HG03025 (cell line): Measurements from ENCODE around the gene ABHD12B.
"Not testable (repeated sequence)": the region's sequence is repeated elsewhere in the genome, so short reads cannot be mapped to it uniquely, and the experiment has no call there.

Experiments used
- ATAC-seq: cut with Tn5 transposase; IDR thresholded peaks from one replicate; pipeline ENCODE4 v1.9.1; 2021; ENCODE audit warnings: mild to moderate bottlenecking, moderate library complexity; ENCODE audit not compliant: unreplicated experiment, low FRiP score

Gene ABHD12B

DNA sequence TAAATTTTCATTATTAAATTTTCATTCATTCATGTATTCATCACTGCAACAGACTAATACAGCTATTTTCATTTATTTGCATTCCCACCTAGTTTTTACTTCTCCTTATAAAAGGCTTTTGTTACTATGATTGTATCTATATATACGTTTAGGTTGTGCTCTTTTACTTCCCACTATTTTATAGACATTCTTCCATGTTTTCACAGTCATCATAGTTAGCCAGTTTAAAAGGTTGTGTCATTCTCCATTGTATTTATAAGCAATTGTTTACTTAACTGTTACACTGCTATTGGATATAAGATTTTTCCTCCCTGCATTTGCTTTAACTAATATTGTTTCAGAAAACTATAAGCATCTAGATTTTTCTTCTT lies 12.0 kb downstream of the ABHD12B start:
- no peak for ATAC-seq

DNA sequence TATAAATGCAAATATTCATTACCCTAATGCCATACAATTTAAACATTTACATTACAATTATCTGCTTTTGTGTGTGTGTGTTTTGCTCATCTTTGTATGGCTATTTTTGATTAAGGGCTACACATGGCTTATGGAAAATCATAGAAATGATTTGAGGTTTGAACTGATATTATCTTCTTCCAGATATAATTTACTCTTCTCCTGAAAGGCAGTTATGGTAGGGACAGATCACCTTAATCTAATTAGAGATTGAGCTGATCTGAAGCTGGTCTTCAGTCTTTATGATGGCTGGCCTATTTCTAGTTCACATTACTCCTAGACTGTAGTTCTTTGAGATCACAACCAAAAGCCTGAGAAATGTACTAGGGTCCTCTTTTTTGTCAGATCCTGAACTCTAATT lies 15.6 kb downstream of the ABHD12B start:
- ATAC-seq: no peak

DNA sequence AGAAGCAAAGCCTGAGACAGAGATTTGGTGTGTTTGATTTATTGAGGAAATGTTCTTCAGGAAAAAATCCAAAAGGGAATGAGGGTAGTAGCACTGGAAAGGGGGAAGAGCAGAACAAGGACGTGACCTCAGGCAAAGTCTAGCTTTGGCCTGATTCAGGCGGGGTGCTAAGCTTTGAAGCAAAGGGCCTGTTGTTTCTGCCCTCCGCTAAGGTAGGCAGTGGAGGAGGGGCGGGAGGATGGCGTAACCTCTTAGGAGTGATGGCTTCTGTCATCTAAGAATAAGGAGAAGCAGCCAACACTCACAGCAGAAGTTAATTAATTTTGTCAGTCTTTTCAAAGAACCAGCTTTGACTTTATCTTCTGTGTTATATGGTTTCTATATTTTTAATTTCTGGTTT lies 20.4 kb downstream of the ABHD12B start:
- ATAC-seq: no peak

DNA sequence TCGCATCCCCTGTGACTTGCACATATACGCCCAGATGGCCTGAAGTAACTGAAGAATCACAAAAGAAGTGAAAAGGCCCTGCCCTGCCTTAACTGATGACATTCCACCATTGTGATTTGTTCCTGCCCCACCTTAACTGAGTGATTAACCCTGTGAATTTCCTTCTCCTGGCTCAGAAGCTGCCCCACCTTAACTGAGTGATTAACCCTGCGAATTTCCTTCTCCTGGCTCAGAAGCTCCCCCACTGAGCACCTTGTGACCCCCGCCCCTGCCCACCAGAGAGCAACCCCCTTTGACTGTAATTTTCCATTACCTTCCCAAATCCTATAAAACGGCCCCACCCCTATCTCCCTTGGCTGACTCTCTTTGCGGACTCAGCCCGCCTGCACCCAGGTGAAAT lies 24.6 kb downstream of the ABHD12B start:
- not testable (repeated sequence) for ATAC-seq

DNA sequence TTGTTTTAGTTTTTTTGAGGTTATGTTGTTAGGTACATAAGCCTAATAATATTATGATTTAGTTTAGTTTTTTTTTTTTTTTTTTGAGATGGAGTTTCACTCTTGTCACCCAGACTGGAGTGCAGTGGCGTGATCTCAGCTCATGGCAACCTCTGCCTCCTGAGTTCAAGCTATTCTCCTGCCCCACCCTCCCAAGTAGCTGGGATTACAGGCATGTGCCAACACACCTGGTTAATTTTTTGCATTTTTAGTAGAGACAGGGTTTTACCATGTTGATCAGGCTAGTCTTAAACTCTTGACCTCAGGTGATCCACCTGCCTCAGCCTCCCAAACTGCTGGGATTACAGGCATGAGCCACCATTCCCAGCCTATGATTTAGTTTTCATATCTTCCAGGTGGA lies 25.2 kb downstream of the ABHD12B start:
- not testable (repeated sequence) for ATAC-seq

DNA sequence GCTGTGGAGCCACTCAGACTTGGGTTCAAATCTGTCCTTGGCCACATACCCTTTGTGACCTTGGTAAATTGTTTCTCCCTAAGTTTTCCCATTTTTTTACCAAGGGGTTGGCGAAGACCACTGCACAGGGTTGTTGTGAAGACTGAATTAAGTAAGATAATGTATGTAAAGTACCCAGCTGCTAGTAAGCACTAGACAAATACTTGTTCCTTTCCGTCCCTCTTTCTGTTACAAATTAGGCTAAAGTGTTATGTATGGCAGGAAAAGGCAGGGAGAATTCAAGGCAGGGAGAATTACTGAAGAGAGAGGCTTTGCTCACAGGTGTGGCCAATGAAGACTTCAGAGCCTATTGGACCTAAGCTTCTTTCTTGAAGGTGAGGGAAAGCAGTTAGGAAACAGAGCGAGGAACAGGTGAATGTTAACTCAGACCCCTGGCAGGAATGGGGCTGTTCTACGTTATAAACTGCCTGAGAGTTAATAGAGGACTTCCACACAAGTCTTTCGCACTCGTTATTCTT lies 25.9 kb downstream of the ABHD12B start:
- no peak for ATAC-seq

DNA sequence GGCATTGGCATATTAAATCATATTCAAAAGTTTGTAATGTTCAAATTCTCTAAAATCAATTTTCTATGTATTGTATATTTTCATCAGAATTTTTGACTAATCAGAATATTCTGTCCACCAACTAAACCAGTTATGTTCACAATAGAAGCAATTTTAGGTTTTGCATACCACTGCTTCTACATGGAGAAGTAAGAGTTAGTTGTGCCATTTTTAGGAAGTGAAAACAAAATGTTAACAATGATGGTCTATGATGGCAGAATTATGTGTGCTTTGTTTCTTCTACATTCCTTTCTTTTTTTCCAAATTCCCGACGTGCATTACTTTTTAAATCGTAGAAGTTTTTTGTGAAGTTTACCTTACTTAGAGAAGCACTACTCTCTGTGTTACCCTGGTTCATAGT lies 29.5 kb downstream of the ABHD12B start:
- ATAC-seq: no peak

DNA sequence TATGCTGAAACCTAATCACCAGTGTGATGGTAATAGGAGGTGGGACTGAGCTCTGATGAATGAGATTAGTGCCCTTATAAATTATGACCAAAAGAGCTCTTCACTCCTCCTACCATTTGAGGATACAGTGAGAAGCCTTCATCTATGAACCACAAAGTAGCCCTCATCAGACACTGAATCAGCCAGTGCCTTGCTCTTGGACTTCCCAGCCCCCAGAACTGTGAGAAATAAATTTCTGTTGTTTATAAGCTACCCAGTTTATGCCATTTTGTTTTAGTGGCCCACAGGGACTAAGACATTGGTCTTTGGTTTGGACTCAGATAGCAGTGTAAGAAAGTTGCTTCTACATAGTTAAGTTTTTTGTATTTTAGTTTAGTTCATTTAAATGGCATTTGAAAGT lies 32.9 kb downstream of the ABHD12B start:
- ATAC-seq: no peak

DNA sequence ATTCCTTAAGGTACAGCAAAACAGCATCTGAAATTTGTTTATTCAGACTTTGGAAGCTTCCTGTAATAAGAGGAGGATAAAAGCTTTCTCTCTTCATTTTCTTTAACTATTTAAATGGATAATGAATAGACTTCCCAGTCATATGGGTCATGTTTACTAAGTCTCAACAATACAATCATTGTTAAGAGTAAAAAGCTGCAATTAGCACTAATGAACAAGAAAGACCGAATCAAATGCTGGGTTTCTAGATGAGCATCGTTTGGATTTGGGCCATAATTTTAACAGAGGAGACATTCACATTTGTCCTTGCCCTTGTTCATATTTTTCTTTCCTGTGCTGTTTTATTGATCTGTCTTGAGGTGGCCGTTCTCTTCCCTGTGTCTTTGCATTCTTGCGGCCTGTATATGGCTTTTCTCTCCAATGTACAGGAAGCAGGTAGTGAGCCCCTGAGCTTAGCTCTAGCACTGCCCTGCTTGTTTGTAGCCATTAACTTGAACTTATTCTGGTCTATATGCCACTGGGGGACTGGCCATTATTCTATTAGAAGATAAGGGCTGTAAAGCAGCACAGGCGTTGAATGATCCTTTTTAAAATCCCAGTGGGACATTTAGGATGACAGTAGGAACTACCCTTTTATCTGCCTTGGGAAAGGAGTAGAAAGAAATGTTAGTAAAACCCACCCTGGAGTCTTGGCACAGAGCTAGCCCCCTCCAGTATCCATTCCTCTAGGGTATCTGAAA lies 34.6 kb downstream of the ABHD12B start:
- no peak for ATAC-seq

DNA sequence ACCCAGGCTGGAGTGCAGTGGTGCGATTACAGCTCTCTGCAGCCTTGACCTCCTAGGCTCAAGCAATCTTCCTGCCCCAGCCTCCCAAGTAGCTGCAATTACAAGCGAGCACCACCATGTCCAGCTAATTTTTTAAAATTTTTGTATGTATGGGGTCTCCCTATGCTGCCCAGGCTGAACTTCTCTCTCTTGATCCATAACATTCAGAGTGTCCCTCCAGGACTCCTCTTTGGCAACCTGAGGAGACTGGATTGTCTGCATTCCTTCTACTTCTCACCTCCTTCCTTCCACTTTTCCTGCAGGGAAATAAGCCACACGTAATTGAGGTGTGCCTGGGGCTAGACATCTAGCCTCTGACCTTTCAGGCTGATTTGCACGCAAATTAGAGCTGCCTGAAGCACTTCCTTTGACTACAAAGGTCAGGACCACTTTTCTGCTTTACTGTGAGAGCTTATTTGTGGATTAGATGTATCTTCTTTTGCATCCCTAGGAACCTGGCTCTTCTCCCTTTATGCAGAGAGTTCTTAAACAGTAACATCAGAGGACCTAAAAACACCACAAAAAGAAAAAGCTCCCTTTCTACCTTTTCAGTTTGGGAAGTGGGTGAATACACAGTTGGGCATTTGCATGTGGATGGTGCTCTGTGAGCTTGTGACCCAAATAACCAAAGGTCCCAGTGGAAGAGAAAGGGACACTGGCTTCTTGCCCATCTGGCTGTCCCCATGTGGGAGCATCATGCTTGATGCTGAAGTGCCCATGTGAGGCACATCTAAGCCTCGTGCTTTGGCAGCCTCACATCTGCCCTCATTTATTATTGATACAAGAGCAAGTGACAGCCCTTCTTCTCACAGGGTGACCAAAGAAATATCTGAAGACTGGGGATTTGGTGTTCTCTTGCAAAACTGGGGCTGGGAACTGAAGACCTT lies 38.9 kb downstream of the ABHD12B start:
- no peak for ATAC-seq

DNA sequence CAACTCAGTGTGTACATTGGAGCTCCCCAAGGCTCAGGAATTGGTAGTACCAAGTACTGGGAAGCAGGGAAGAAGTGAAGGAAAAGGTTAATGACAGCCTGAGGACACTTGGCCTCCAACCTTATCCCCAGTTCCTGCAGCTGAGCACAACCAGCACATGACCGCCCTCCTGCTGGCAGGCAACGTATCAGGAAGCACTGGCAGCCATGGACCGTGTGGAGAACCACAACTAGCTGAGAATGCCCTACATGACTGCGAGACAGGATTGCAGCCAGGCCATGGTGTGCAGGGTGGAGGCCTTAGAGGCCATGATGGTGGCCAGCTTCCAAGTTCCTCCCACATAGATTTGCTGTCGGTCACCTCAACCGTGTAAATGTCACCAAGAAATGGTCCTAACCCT lies 45.6 kb downstream of the ABHD12B start:
- no peak for ATAC-seq

DNA sequence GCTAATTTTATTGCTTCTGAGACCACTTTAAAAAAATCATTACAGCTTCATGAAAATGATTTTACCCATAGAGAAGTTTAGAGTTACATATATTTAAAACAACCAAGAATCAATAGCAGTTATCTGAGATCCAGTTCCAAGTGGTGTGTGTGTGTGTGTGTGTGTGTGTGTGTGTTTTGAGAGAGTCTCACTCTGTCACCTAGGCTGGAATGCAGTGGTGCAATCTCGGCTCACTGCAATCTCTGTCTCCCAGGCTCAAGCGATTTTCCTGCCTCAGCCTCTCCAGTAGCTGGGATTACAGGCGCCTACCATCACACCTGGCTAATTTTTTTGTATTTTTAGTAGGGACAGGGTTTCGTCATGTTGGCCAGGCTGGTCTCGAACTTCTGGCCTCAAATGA lies 47.7 kb downstream of the ABHD12B start:
- not testable (repeated sequence) for ATAC-seq

DNA sequence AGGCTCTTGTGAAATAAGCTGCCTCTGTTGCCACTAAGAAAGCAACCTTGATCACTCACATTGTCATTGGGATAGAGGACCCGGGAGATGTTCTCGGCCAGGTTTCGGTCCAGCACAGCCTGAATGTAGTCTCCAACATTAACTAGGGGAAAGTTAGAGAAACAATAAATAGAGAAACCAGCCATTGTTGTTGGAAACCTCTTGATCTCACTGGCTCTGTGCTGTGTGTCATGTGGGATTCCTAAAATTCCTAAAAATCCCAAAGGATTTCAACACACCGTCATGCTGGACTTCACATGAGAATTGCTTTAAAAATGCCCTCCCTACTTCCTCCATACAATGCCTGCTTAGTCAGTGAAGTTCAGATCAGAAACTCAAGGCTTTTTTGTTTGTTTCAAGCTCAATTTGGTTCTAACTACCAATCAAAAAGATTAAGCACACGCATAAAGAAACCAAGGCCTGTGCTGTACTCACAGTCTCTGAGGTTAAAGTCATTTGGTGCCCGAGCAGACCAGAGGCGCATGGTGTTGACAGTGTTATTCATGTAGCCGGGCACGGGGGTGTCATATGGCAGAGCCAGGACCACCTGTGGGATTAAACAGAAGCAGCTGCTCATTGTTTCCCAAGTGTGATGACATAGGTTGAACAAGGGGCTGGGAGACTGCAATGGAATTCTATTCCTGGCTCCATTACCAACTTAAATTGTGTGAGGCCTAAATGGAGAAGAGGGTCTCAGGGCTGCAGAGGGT lies 48.8 kb downstream of the ABHD12B start:
- no peak for ATAC-seq

DNA sequence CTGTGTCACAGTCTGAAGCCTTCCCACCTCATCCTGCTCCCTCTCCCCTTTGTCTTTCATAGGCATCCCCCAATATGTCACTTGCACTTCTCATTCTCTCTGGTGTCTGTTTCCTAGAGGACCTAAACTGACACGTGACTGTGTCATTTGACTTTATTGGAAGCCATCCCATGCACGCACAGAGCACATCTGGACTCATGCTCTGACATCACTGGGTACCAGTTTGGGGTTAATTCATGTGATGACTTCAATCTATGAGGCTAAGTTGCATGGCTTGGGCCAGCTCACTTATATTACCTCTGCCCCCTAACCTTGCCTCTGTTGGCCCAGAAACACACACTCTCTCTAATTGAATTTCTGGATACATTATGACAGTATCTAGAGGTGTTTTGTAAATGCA lies 51.0 kb downstream of the ABHD12B start:
- ATAC-seq: no peak

DNA sequence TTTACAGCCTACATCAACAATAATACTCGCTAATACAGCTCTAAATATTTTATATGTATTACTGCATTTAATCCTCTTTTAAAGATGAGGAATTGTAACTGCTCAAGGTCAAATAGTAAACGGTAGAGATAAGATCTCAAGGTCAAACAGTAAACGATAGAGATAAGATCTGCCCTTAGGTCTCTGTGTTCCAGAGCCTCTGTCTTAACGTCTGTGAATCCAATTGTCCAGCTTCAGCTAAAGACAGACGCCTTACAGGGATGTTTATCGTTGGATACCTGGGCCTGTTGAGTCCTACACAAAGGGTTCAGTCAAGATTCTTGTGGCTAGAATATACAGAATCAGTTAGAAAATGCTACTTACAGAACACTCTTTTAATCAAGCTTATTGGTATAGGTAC lies 52.4 kb downstream of the ABHD12B start:
- no peak for ATAC-seq

DNA sequence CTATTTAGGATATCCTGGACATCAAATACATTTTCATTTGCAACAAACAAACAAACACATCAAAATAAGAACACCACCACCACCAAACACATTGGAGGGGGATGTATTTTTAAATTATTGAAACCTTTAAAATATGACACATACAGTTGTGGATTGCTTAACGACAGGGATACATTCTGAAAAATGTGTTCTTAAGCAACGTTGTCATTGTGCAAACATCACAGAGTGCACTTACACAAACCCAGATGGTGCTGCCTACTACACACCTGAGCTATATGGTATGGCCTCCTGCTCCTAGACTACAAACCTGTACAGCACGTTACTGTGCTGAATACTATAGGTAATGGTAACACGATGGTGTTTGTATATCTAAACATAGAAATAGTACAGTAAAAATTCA lies 53.0 kb downstream of the ABHD12B start:
- ATAC-seq: no peak

DNA sequence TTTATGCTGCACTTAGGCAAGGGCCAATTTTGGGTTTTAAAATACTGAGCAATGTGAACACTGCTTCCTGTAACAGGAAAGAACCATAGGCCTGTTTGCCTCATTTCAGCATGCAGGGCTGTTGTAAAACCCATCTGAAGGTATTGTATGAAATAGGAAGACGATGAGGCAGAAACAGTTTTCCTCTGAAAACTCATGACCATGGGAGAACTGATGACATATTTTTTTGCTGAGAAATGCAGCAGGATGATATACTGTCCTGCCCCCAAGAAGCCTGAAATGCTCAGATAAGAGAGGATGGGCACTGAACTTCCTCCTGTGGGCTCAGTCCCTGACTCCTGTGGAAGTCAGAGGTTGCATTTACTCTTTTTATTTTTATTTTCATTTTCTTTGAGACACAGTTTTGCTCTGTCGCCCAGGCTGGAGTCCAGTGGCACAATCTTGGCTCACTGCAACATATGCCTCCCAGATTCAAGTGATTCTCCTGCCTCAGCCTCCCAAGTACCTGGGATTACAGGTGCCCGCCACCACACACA lies 55.1 kb downstream of the ABHD12B start:
- ATAC-seq: no peak

DNA sequence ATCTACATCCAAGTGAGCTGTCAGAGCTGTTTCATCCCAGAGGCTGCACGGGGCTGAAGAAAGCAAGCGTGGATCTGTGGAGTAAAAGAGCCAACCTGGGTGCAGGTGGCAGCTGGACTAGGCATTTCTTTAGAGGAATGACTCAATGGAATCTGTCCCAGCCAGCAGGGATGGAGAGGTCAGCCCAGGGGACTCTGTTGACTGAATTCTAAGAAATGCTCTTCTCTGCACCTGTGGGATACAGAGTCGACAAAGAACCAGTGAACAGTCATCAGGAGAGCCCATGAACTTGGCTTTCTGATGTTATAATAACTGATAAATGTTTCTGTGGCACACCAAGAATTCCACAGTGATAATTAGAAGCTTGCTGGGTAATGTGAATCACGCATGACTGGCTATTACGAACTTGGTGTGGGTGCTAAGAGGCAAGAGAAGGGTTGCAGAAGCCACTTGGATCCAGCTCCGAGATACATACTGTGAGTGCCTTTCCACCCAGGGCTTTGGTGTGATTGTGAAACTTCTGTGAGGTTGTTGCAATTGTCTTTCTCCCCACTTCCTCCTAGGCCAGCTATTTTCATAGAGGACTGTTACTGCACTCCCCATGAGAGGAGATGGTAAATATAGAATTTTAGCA lies 56.3 kb downstream of the ABHD12B start:
- no peak for ATAC-seq

DNA sequence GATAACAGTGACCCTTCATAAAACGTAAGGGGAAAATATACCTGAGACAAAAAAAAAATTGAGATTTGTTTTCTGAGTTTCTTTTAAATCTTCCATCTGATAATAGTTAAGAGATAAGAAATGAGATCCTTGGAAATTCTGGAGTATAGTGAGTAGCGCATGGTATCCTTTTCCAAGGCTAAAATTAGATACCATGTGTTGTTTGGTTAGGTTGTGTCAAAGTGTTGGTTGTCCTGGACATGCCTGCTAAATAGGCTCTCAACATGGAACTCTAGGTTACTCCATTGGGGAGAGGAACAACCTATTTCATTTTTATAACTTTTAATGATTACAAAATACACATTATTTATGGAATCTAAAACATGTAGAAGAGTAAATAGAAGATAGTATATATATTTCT lies 57.7 kb downstream of the ABHD12B start:
- no peak for ATAC-seq

DNA sequence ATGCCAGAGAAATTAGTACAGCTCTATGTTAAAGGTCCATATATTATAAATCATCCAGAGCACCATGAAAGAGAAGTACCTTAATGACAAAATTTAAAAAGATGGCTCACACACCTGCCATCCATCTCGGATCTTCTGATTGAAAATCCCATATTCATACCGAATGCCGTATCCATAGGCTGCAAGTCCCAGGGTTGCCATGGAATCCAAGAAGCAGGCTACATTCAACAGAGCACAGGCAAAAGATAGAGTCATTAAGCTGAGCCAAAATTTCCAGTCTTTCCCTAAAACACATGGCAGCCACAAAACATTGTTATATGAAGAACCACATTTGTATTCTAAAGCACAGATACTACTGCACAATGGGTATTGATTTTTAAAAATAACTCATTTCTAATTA lies 59.7 kb downstream of the ABHD12B start:
- no peak for ATAC-seq
